C4-2B (cell line): ENCODE measurements around the gene MLYCD.

Experiments used
- CTCF ChIP-seq: fragments of 450-650 bp; conservative IDR thresholded peaks from 2 replicates; pipeline ENCODE4 v1.5.1; 2017; ENCODE audit warnings: mild to moderate bottlenecking
- ZFX ChIP-seq: fragments of 450-650 bp; IDR thresholded peaks from 2 replicates; pipeline ENCODE4 v1.6.1; 2017

DNA sequence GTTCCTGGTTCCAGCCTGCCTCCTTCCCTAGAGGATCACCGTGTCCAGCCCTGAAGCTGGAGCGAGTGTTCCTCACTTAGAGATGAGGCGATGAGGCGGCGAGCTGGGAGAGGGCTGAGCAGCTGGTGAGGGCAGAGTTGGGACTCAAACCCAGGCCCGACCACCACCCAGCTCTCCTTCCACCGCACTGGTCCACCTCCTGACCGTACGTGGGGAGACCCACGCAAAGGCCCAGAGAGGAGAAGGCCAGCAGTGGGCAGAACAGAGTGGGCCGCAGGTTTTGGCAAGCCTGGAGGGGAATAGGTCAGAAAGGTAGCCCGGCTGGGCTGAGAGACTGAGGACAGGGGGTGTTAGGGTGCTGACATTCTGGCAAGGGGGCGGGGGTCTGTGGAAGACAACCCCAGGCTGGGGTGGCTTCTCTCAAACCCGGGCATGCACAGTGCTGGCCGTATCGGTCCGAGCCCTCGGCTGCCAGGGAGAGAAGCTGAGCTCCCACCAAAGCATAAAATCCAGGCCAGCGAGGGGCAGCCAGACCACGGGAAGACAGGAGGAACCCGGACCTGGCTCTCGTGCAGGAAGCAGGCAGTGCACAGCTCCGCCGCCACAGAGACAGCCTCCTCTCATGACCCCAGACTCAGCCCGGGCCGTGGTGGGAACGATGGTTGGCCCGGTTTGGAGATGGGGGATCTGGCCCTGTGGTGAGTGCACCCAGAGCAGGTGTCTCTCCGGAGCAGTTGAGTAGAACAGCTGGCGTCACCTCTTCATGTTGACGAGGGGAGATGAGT, 24.9 kb downstream of the MLYCD start:
- TF ChIP-seq CTCF, result no peak
- no peak for TF ChIP-seq ZFX
